GM23338 (cell line): ENCODE data around the gene CCDC27. TPM values are rescaled to one million over a fixed set of nuclear protein-coding genes. Genes with fewer than 3 reads are reported as not detected.

Experiments used
- ATAC-seq: fragments of 200-7000 bp; cut with Tn5 transposase; 3 replicates; pipeline ENCODE4 v1.9.1; 2020
- DNase-seq: peaks from one replicate; pipeline ENCODE4 v3.0.0-alpha.2; 2015; ENCODE audit warnings: low spot score
- H2AFZ ChIP-seq: fragments of 200-600 bp; sonication (generic); 2 replicates; pipeline ENCODE4 v1.8.0; 2016; ENCODE audit warnings: antibody characterized with exemption, mild to moderate bottlenecking, moderate library complexity
- H3F3A ChIP-seq: fragments of 200-600 bp; sonication (generic); replicated peaks from 2 replicates; pipeline ENCODE4 v1.8.0; 2017; ENCODE audit warnings: antibody characterized with exemption, mixed run types, low read depth
- H3K27ac ChIP-seq: fragments of 200-600 bp; sonication (generic); 2 replicates; pipeline ENCODE4 v1.6.1; 2016; ENCODE audit warnings: low read depth
- H3K27me3 ChIP-seq: fragments of 200-600 bp; sonication (generic); 2 replicates; pipeline ENCODE4 v1.8.0; 2016; ENCODE audit warnings: mild to moderate bottlenecking, mixed run types, moderate library complexity; ENCODE audit not compliant: insufficient read depth
- H3K36me3 ChIP-seq: fragments of 200-600 bp; sonication (generic); 2 replicates; pipeline ENCODE4 v1.8.0; 2016; ENCODE audit warnings: mild to moderate bottlenecking; ENCODE audit not compliant: insufficient read depth
- H3K4me1 ChIP-seq: fragments of 200-600 bp; sonication (generic); 2 replicates; pipeline ENCODE4 v1.8.0; 2016; ENCODE audit warnings: mild to moderate bottlenecking, moderate library complexity; ENCODE audit not compliant: insufficient read depth
- H3K4me2 ChIP-seq: fragments of 200-600 bp; sonication (generic); 2 replicates; pipeline ENCODE4 v1.7.1; 2017; ENCODE audit warnings: mixed run types
- H3K4me3 ChIP-seq: fragments of 200-600 bp; sonication (generic); 2 replicates; pipeline ENCODE4 v1.6.1; 2016; ENCODE audit warnings: mixed run types
- H3K79me2 ChIP-seq: fragments of 200-600 bp; sonication (generic); replicated peaks from 2 replicates; pipeline ENCODE4 v1.8.0; 2017; ENCODE audit warnings: mild to moderate bottlenecking; ENCODE audit not compliant: insufficient read depth
- H3K9me2 ChIP-seq: fragments of 200-600 bp; sonication (generic); 2 replicates; pipeline ENCODE4 v1.8.0; 2017; ENCODE audit not compliant: insufficient read depth
- H4K20me1 ChIP-seq: fragments of 200-600 bp; sonication (generic); replicated peaks from 2 replicates; pipeline ENCODE4 v1.8.0; 2017; ENCODE audit warnings: mild to moderate bottlenecking; ENCODE audit not compliant: insufficient read depth
- H3K27ac Mint-ChIP-seq: 2 replicates; pipeline ENCODE4 v1.8.0; 2020; ENCODE audit warnings: inconsistent platforms, mild to moderate bottlenecking, moderate library complexity, mixed read lengths
- H3K27me3 Mint-ChIP-seq: 3 replicates; pipeline ENCODE4 v1.8.0; 2022; ENCODE audit warnings: low read depth, mild to moderate bottlenecking, moderate library complexity, mixed read lengths, inconsistent platforms; ENCODE audit not compliant: insufficient read depth, poor library complexity
- H3K36me3 Mint-ChIP-seq: 3 replicates; pipeline ENCODE4 v1.8.0; 2021; ENCODE audit warnings: low read depth, mild to moderate bottlenecking, inconsistent platforms, moderate library complexity, mixed read lengths
- H3K4me1 Mint-ChIP-seq: 3 replicates; pipeline ENCODE4 v1.8.0; 2020; ENCODE audit warnings: mild to moderate bottlenecking, inconsistent platforms, mixed read lengths
- H3K4me3 Mint-ChIP-seq: 3 replicates; pipeline ENCODE4 v1.8.0; 2021; ENCODE audit warnings: moderate library complexity, mild to moderate bottlenecking, inconsistent platforms, mixed read lengths
- H3K9me3 Mint-ChIP-seq: 3 replicates; pipeline ENCODE4 v1.8.0; 2020; ENCODE audit warnings: moderate library complexity, mild to moderate bottlenecking, inconsistent platforms, mixed read lengths
- CREB1 ChIP-seq: fragments of 250-450 bp; sonication (Bioruptor Pico); IDR thresholded peaks from 2 replicates; pipeline ENCODE4 v1.5.0; 2020; ENCODE audit warnings: low read depth, mild to moderate bottlenecking, moderate library complexity
- EZH2phosphoT487 ChIP-seq: fragments of 200-600 bp; sonication (generic); IDR thresholded peaks from one replicate; pipeline ENCODE4 v1.8.1; 2018; ENCODE audit warnings: antibody characterized with exemption; ENCODE audit not compliant: unreplicated experiment
- POLR2AphosphoS5 ChIP-seq: IDR thresholded peaks from 2 replicates; pipeline ENCODE4 v1.6.1; 2016; ENCODE audit warnings: antibody characterized with exemption, low read depth
- STAT1 ChIP-seq: IDR thresholded peaks from one replicate; pipeline ENCODE4 v1.6.1; 2016; ENCODE audit warnings: antibody characterized with exemption; ENCODE audit not compliant: unreplicated experiment
- ZNF331 ChIP-seq: fragments of 250-450 bp; sonication (Bioruptor Pico); IDR thresholded peaks from 2 replicates; pipeline ENCODE4 v1.5.0; 2020; ENCODE audit warnings: low read depth, mild to moderate bottlenecking, moderate library complexity
- polyA plus RNA-seq: library from polyadenylated mRNA; unstranded; fragments of >200 nt; fragmentation: Nextera tagmentation; extraction: Ambion mirVana; gene quantifications from 2 replicates; pipeline ENCODE4 v1.2.1, GENCODE V29; 2016
- total RNA-seq: library from RNA; depleted of rRNA; stranded (reverse); fragments of >200 nt; shearing (Covaris generic); gene quantifications from 2 replicates; pipeline ENCODE4 v1.2.3, GENCODE V29; 2014
- TF ChIP-seq, protein P1 (sequence below): IDR thresholded peaks from 2 replicates; pipeline ENCODE4 v1.6.1; 2016; ENCODE audit warnings: antibody characterized with exemption
- TF ChIP-seq, protein P2 (sequence below), 2 experiments: fragments of 200-600 bp in 1 of 2; sonication (generic) in 1 of 2; conservative IDR thresholded peaks; 2 replicates each; pipeline versions ENCODE4 v1.5.1 to v1.6.1; 2016 to 2017; ENCODE audit warnings: antibody characterized with exemption in 2 of 2, low read depth in 2 of 2, mild to moderate bottlenecking in 2 of 2, moderate library complexity in 1 of 2
- TF ChIP-seq, protein P3 (sequence below): IDR thresholded peaks from one replicate; pipeline ENCODE4 v1.6.1; 2018; ENCODE audit warnings: antibody characterized with exemption; ENCODE audit not compliant: unreplicated experiment
- TF ChIP-seq, protein P4 (sequence below): fragments of 250-450 bp; sonication (Bioruptor Pico); IDR thresholded peaks from 2 replicates; pipeline ENCODE4 v1.5.0; 2020; ENCODE audit warnings: mild to moderate bottlenecking, moderate library complexity

Gene CCDC27
- total and polyA plus RNA-seq, 2 experiments from 2014 or later: 0.18 to 0.45 TPM

DNA sequence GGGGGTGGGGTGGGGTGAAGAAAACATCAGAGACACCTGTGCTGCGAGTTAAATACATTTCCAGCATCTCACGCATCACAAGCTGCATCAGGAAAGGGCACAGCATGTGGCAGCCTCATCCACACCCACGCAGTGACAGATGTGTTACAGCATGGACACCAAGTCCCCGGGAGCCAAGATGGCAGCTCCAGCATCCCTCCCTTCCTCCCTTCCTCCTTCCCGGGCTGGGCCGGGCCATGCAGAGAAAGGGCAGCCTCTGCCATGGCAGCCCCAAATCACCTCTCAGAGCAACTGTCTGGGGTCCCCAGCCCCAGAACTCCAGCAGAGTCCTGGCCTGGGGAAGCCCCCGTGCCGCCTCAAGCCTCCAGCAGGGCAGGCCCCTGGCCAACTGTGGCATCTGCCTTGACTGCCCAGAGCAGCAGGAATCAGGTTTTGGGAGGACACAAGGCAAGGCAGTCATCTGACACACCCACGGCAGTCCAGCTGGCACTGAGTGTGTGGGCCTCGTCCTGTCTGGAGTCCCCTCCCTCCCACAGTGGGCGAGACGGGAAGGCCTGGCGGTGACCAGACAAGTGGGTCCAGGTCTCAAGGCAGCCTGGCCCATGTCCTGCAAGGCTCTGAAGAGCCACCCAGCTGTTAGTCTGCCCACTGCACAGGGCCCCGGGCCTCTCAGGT lies 26.5 kb downstream of the CCDC27 start:
- Mint-ChIP-seq H3K27me3 (peaks cover 14% of the 10 kb centered on the region), H3K27ac (no peak overlapping the region), H3K4me3 (no peak overlapping the region), H3K9me3 (no peaks in the 10 kb centered on the region; the same call in 2 of the 3 replicates), H3K4me1 (peaks cover 10% of the 10 kb centered on the region), H3K36me3 (peaks cover 45% of the 10 kb centered on the region)
- no peak overlapping the region for H2AFZ ChIP-seq
- peaks cover 28% of the 10 kb centered on the region for H3K36me3 ChIP-seq
- H3K4me3 ChIP-seq: no peak overlapping the region
- H3K4me1 ChIP-seq: peaks cover 2% of the 10 kb centered on the region; the same call in 1 of the 2 replicates
- H3K27me3 ChIP-seq: no peaks in the 10 kb centered on the region
- no peak overlapping the region for H3K27ac ChIP-seq
- H3K4me2 ChIP-seq: no peak overlapping the region
- no peaks in the 10 kb centered on the region for H3K79me2 ChIP-seq
- DNase-seq (no peak), ATAC-seq (no peak)
- TF ChIP-seq, protein P1, sequence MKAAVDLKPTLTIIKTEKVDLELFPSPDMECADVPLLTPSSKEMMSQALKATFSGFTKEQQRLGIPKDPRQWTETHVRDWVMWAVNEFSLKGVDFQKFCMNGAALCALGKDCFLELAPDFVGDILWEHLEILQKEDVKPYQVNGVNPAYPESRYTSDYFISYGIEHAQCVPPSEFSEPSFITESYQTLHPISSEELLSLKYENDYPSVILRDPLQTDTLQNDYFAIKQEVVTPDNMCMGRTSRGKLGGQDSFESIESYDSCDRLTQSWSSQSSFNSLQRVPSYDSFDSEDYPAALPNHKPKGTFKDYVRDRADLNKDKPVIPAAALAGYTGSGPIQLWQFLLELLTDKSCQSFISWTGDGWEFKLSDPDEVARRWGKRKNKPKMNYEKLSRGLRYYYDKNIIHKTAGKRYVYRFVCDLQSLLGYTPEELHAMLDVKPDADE: no peak
- TF ChIP-seq CREB1 (CRISPR knock-in tag) (no peak), EZH2phosphoT487 (no peak), ZNF331 (CRISPR knock-in tag) (no peak), STAT1 (no peak), POLR2AphosphoS5 (no peak)
- TF ChIP-seq, protein P2, sequence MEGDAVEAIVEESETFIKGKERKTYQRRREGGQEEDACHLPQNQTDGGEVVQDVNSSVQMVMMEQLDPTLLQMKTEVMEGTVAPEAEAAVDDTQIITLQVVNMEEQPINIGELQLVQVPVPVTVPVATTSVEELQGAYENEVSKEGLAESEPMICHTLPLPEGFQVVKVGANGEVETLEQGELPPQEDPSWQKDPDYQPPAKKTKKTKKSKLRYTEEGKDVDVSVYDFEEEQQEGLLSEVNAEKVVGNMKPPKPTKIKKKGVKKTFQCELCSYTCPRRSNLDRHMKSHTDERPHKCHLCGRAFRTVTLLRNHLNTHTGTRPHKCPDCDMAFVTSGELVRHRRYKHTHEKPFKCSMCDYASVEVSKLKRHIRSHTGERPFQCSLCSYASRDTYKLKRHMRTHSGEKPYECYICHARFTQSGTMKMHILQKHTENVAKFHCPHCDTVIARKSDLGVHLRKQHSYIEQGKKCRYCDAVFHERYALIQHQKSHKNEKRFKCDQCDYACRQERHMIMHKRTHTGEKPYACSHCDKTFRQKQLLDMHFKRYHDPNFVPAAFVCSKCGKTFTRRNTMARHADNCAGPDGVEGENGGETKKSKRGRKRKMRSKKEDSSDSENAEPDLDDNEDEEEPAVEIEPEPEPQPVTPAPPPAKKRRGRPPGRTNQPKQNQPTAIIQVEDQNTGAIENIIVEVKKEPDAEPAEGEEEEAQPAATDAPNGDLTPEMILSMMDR (conservative IDR thresholded peaks at IDR 0.05; ENCODE audit: low read depth in 2 of 2): no peak
- TF ChIP-seq, protein P3, sequence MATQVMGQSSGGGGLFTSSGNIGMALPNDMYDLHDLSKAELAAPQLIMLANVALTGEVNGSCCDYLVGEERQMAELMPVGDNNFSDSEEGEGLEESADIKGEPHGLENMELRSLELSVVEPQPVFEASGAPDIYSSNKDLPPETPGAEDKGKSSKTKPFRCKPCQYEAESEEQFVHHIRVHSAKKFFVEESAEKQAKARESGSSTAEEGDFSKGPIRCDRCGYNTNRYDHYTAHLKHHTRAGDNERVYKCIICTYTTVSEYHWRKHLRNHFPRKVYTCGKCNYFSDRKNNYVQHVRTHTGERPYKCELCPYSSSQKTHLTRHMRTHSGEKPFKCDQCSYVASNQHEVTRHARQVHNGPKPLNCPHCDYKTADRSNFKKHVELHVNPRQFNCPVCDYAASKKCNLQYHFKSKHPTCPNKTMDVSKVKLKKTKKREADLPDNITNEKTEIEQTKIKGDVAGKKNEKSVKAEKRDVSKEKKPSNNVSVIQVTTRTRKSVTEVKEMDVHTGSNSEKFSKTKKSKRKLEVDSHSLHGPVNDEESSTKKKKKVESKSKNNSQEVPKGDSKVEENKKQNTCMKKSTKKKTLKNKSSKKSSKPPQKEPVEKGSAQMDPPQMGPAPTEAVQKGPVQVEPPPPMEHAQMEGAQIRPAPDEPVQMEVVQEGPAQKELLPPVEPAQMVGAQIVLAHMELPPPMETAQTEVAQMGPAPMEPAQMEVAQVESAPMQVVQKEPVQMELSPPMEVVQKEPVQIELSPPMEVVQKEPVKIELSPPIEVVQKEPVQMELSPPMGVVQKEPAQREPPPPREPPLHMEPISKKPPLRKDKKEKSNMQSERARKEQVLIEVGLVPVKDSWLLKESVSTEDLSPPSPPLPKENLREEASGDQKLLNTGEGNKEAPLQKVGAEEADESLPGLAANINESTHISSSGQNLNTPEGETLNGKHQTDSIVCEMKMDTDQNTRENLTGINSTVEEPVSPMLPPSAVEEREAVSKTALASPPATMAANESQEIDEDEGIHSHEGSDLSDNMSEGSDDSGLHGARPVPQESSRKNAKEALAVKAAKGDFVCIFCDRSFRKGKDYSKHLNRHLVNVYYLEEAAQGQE: no peak
- TF ChIP-seq, protein P4, sequence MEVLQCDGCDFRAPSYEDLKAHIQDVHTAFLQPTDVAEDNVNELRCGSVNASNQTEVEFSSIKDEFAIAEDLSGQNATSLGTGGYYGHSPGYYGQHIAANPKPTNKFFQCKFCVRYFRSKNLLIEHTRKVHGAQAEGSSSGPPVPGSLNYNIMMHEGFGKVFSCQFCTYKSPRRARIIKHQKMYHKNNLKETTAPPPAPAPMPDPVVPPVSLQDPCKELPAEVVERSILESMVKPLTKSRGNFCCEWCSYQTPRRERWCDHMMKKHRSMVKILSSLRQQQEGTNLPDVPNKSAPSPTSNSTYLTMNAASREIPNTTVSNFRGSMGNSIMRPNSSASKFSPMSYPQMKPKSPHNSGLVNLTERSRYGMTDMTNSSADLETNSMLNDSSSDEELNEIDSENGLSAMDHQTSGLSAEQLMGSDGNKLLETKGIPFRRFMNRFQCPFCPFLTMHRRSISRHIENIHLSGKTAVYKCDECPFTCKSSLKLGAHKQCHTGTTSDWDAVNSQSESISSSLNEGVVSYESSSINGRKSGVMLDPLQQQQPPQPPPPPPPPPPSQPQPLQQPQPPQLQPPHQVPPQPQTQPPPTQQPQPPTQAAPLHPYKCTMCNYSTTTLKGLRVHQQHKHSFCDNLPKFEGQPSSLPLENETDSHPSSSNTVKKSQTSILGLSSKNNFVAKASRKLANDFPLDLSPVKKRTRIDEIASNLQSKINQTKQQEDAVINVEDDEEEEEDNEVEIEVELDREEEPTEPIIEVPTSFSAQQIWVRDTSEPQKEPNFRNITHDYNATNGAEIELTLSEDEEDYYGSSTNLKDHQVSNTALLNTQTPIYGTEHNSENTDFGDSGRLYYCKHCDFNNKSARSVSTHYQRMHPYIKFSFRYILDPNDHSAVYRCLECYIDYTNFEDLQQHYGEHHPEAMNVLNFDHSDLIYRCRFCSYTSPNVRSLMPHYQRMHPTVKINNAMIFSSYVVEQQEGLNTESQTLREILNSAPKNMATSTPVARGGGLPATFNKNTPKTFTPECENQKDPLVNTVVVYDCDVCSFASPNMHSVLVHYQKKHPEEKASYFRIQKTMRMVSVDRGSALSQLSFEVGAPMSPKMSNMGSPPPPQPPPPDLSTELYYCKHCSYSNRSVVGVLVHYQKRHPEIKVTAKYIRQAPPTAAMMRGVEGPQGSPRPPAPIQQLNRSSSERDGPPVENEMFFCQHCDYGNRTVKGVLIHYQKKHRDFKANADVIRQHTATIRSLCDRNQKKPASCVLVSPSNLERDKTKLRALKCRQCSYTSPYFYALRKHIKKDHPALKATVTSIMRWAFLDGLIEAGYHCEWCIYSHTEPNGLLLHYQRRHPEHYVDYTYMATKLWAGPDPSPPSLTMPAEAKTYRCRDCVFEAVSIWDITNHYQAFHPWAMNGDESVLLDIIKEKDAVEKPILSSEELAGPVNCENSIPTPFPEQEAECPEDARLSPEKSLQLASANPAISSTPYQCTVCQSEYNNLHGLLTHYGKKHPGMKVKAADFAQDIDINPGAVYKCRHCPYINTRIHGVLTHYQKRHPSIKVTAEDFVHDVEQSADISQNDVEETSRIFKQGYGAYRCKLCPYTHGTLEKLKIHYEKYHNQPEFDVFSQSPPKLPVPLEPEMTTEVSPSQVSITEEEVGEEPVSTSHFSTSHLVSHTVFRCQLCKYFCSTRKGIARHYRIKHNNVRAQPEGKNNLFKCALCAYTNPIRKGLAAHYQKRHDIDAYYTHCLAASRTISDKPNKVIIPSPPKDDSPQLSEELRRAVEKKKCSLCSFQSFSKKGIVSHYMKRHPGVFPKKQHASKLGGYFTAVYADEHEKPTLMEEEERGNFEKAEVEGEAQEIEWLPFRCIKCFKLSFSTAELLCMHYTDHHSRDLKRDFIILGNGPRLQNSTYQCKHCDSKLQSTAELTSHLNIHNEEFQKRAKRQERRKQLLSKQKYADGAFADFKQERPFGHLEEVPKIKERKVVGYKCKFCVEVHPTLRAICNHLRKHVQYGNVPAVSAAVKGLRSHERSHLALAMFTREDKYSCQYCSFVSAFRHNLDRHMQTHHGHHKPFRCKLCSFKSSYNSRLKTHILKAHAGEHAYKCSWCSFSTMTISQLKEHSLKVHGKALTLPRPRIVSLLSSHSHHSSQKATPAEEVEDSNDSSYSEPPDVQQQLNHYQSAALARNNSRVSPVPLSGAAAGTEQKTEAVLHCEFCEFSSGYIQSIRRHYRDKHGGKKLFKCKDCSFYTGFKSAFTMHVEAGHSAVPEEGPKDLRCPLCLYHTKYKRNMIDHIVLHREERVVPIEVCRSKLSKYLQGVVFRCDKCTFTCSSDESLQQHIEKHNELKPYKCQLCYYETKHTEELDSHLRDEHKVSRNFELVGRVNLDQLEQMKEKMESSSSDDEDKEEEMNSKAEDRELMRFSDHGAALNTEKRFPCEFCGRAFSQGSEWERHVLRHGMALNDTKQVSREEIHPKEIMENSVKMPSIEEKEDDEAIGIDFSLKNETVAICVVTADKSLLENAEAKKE (CRISPR knock-in tag): no peak
- H4K20me1 ChIP-seq: peaks cover 13% of the 10 kb centered on the region
- H3F3A ChIP-seq: peaks cover 11% of the 10 kb centered on the region; the same call in 1 of the 2 replicates
- H3K9me2 ChIP-seq: no peaks in the 10 kb centered on the region
